UCSD-AML1 (cell line): ENCODE measurements around the gene TACSTD2.
"Not testable (repeated sequence)": the region's sequence is repeated elsewhere in the genome, so short reads cannot be mapped to it uniquely, and the experiment has no call there.

Source experiments
- DNase-seq: peaks from one replicate; lab custom pipeline; 2025; ENCODE audit not compliant: unreplicated experiment; lab: John Stamatoyannopoulos, UW

The TACSTD2 gene

GRCh38 chr1:58588396-58588795 lies 11.3 kb upstream of the TACSTD2 start:
- no peak for DNase-seq

GRCh38 chr1:58587667-58588066 lies 10.6 kb upstream of the TACSTD2 start:
- DNase-seq: no peak

DNA sequence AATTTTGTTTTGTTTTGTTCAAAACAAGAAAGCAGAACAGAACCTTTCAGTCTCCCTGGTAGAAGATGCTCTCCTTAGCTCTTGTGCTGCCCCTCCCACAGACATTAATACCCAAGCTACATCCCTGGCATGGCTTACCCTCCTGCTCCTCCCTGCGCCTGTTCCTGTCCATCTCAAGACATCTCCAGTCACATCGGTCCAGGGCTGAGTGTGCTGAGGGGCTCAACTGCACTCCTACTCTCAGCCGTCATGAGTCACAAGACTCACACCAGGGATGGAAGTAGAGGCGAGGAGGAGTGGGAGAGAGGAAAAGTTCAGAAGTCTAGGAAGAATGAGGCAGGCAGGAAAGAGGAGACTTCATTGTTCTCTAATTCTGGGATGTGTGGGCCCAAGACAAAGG lies 9.2 kb upstream of the TACSTD2 start:
- no peak for DNase-seq

DNA sequence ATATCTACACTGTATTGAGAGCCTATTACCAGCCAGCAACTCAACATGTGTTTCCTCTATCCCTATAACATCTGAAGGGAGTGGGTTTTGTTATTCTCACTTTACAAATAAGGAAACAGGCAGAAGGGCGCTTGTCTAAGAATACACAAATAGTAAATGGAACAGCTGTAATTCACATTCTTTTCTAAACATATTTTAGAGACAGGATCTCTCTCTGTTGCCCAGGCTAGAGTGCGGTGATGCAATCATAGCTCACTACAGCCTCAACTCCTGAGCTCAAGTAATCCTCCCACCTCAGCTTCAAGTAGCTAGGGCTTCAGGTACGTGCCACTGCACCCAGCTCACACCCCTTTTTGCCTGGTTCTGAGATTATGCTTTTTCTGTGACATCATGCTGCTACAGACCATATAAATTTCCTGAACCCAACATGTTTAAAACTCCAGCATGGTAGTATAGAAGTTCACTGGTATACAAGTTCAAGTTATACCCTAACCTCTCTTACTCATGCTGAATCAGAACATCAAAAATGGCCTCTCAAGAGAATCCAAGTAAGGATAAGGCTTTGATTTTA lies 8.6 kb upstream of the TACSTD2 start:
- no peak for DNase-seq

- DNase-seq: no peak
Measured at GRCh38 chr1:58585166-58585565, 8.1 kb upstream of the TACSTD2 start.

- peak; percentile 38 for DNase-seq
Measured at GRCh38 chr1:58584082-58584895, 7.2 kb upstream of the TACSTD2 start.

DNA sequence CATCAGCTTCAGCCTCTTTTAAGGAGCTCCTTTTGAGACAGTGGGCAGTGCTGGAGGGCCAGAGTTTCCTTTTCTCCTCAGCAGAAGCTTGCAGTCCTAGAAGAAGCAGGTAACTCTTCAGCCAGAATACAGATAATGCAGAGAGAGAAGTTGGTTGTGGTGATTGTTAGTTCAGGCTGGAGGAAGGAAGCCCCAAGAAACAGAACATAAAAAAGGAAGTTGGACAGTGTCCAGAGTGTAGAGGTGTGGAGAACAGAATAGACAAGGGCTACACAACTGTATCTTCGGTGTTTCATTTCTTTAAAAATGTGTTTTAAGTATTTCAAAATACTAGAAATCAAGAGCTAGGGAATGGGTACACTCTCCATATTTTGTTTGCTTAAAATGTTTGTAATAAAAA lies 6.4 kb upstream of the TACSTD2 start:
- DNase-seq: no peak

- DNase-seq: not testable (repeated sequence)
Measured at GRCh38 chr1:58582143-58582542, 5.1 kb upstream of the TACSTD2 start.

DNA sequence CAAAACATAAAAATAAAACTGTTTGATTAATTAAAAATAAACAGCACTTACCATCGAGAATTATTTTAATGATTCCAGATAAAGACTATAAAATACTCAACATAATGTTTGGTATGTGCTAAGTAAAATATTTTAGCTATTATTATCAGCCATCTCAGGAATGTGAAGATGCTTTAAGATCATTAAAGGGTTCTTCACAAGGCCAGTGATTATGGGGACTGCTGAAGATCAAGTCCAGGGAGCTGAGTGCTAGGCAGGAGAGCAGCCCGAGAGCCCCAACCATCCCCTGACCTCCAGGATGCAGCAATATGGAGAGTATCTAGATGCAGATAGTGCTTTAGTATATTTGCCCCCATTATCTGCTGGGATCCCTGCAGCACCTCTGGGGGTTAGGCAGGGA lies 4.6 kb upstream of the TACSTD2 start:
- DNase-seq: no peak

DNA sequence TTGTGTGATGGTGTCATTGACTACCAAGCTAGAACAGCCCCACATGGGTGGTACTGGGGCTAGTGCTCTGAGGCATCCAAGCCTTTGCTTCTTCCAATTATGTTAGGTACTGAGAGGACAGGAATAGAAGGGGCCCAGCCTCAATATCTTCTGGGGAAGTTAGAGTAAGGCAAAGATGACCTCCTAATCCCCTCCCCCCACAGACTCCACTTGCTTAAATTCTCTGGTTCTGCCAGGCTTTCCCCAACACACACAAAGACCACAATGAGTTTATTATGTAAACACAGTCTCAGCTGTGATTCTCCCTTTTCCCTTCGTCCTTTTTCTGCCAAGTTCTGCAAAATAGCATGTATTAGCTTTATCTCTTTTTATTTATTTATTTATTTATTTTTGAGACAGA lies 3.1 kb upstream of the TACSTD2 start:
- no peak for DNase-seq

DNA sequence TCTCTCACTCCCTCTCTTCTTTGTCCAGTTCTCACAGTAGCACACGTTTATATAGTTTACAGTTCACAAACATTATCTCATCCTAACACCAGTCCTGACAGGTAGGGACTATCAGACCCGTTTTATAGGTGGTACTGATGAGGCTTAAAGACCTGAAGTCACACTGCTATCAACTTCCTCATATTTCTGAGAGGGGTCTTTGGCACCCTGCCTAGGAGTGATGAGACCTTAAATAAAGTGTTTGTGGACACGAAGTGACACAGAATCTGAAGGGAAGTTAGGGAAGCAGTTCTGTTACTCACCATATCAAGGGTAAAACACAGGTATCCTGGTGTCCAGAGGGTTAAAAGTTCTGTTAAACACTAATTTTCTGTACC lies 590 bp upstream of the TACSTD2 start:
- no peak for DNase-seq

DNA sequence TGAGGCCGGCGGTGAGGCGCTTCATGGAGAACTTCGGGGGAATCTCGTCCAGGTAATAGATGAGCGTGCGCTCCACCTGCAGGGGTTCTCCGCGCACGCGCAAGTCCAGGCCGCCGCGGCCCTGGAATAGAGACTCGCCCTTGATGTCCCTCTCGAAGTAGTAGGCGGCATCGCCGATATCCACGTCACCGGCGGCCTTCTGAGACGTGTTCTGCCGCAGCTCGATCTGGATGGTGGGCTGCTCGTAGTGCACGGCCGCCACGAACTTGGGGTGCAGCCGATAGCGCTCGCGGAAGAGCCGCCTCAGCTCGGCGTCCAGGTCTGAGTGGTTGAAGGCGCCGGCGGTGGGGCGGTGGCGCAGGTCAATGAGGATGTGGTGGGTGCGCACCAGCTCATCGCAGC lies 726 bp downstream of the TACSTD2 start:
- no peak for DNase-seq

DNA sequence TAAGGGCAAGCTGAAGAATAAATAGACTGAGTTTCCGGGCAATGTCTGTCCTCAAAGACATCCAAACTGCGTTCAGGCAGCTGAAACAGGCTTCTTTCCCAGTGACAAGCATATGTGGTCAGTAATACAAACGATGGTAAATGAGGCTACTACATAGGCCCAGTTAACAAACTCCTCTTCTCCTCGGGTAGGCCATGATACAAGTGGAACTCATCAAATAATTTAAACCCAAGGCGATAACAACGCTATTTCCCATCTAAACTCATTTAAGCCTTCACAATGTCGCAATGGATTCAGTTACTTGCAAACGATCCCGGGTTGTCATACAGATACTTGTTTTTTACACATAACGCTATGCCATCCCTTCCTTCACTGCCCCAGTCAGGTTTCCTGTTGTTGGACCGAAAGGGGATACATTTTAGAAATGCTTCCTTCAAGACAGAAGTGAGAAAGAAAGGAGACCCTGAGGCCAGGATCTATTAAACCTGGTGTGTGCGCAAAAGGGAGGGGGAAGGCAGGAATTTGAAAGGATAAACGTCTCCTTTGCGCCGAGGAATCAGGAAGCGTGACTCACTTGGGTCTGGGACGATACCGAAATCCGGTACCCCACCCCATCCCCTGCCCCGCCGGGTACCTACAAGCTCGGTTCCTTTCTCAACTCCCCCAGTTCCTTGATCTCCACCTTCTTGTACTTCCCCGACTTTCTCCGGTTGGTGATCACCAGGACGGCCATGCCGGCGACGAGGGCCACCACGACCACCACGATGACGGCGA lies 1.3 kb downstream of the TACSTD2 start:
- no peak for DNase-seq

- DNase-seq: no peak
Measured at GRCh38 chr1:58574816-58575215, 2.2 kb downstream of the TACSTD2 start.

DNA sequence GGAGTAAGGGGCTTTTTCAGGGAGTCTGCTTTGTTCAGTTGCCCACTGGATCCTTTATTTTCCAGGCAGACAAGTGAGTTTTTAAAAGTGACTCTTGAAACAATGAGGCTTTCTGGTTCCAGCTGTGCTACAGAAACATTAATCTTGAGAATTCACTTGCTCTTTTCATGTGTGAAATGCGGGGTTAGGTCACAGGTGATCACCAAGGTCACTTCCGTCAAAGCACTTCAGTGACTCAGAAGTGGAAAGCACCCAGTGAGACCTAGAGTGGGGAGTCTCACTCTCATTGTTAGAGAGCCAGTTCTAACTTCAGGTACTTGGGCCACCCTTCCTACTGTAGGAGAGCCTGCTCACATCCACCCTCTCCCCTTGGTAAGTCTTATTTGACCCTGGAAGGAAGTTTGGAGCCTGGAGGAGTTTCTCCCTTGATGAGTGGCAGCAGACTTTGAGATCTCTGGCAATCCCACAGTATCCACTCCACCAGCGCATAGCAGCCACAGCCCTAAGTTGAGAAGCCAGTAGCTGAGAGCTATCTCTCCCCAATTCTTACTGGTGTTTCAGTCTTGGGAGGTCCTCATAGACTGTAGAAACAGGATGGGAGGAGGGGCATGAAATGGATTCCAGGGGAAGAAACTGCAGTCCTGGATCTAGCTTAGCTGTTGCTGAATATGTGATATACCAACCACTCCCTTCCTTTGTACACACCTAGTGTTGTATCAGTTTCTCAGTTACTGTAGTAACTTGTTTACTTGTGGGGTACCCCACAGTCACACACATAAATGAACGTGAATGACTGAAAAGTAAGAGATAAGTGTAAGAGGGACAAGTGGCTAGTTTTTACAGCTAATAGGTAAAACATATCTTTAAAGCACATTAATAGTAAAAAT lies 3.1 kb downstream of the TACSTD2 start:
- DNase-seq: no peak

- DNase-seq: no peak
Measured at GRCh38 chr1:58573138-58573537, 3.9 kb downstream of the TACSTD2 start.

DNA sequence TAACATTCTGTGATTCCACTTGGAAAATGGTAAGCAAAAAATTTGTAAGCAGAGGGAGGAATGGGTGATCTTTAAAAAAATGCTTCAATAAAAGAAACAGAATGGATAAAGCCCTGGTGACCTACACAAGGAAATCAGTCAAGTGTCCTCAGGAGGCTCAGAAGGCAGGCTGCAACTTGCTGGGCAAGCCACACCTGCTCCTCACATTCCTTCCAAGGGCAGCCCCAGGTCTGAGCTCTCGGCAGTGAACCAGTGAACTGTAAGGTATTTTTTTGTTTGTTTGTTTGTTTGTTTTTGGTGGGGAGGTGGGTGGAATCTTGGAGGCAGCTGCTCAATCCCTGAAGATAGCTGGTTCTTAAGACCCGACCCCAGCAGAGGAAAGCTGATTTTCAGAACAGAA lies 4.4 kb downstream of the TACSTD2 start:
- no peak for DNase-seq

DNA sequence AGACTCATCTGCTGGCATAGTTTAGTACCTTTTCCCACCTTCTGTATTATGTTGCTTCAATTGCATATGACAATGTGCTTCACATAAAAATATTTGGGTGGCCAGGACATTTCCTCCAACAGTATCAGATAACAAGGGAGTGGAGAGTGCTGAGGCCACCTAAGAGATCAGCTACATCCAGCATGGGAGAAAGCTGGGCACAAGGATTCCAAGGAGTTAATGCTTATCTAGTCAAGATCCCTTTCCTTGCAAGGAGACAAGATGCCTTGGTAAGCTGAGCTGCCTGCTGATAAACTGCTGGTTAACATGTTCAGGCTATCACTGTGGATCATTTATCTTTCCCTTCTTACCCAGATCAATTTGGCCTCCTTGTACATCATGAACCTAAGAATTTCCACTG lies 5.4 kb downstream of the TACSTD2 start:
- no peak for DNase-seq

GRCh38 chr1:58570817-58571216 lies 6.2 kb downstream of the TACSTD2 start:
- DNase-seq: no peak

- DNase-seq: no peak
Measured at GRCh38 chr1:58570094-58570493, 7.0 kb downstream of the TACSTD2 start.

- DNase-seq: no peak
Measured at GRCh38 chr1:58568911-58569310, 8.1 kb downstream of the TACSTD2 start.
